Uterus (tissue), 4 donors: ENCODE measurements around the gene PRDX2. TPM values are rescaled to one million over a fixed set of nuclear protein-coding genes. Genes with fewer than 3 reads are reported as not detected.

Source experiments
- DNase-seq, 2 donors: peaks; one replicate each; pipeline ENCODE4 v3.0.0-alpha.2; 2019 to 2020
- H3K27ac ChIP-seq, 2 donors: fragments of 200-600 bp; sonication (generic); 1 replicate in 1 of 2; 2 replicates in 1 of 2; pipeline ENCODE4 v1.5.1; 2016 to 2018
- H3K27me3 ChIP-seq, 2 donors: fragments of 200-600 bp; sonication (generic); one replicate each; pipeline ENCODE4 v1.5.1; 2018 to 2019; ENCODE audit warnings: control low read depth in 1 of 2
- H3K36me3 ChIP-seq, 2 donors: fragments of 200-600 bp; sonication (generic); one replicate each; pipeline ENCODE4 v1.5.1; 2019; ENCODE audit warnings: control low read depth in 1 of 2
- H3K4me1 ChIP-seq, 2 donors: fragments of 200-600 bp; sonication (generic); one replicate each; pipeline ENCODE4 v1.5.1; 2018 to 2019; ENCODE audit warnings: control low read depth in 1 of 2
- H3K4me3 ChIP-seq, 2 donors: fragments of 200-600 bp; sonication (generic); 1 replicate in 1 of 2; 2 replicates in 1 of 2; pipeline ENCODE4 v1.5.1; 2018 to 2019; ENCODE audit warnings: mild to moderate bottlenecking in 1 of 2
- H3K9me3 ChIP-seq, 2 donors: fragments of 200-600 bp; sonication (generic); one replicate each; pipeline ENCODE4 v1.5.1; 2019; ENCODE audit warnings: control low read depth in 1 of 2
- POLR2A ChIP-seq, 2 donors: fragments of 450-650 bp; IDR thresholded peaks; one replicate each; pipeline ENCODE4 v1.6.1; 2016; ENCODE audit warnings: antibody characterized with exemption in 2 of 2, mild to moderate bottlenecking in 1 of 2, moderate library complexity in 1 of 2
- intact Hi-C: fragments of 100-400 bp; cut with DNase I; formaldehyde crosslinking; loops from one replicate; pipeline ENCODE4 v1.15.1; 2023; ENCODE audit warnings: low total_unique reads
- total RNA-seq, 4 donors: library from RNA; depleted of rRNA in 3 of 4; stranded (reverse); fragments of >200 nt in 3 of 4; gene quantifications; one replicate each; pipeline versions ENCODE4 v1.1.0 to v1.2.4, GENCODE V29; 2014 to 2023
- TF ChIP-seq, protein P1 (sequence below), 4 experiments: fragments of 200-600 bp in 2 of 4; fragments of 450-650 bp in 2 of 4; sonication (generic) in 2 of 4; IDR thresholded peaks; one replicate each; pipeline ENCODE4 v1.5.1; 2016 to 2019; ENCODE audit warnings: antibody characterized with exemption in 4 of 4, mild to moderate bottlenecking in 2 of 4, moderate library complexity in 1 of 4
- donor health status: DM: yes; HTN: yes; CAD: no.

The PRDX2 gene
- total RNA-seq, 4 donors from 2014 or later = 148 to 178 (median 163) TPM

DNA sequence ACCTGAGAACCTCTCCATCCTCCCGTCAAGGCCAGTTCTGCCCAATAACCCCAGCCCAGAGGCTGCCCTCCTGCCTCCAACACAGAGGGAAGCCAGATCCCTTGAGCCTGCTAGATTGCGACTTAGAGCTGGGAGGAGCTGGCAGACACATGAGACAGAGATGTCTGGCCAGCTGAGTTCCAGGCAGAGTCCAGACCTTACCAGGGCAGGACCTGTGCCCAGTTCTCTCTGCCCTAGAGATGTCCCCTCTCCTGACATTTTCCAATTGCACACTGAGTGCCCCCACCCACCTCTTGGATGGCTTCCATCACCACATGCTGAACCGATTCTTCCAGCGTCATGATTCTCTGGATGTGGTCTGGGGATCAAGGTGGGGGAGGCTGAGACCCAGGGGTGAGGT lies 29.3 kb downstream of the PRDX2 start:
- DNase-seq = no peak
- no peaks in the 10 kb centered on the region for H3K36me3 ChIP-seq
- H3K4me1 ChIP-seq = no peaks in the 10 kb centered on the region
- H3K9me3 ChIP-seq = no peaks in the 10 kb centered on the region
- no peak overlapping the region for H3K27ac ChIP-seq
- intact Hi-C loops = no loop called here
- no peak overlapping the region for H3K4me3 ChIP-seq
- TF ChIP-seq POLR2A (IDR thresholded peaks at IDR 0.05) = no peak
- TF ChIP-seq, protein P1, sequence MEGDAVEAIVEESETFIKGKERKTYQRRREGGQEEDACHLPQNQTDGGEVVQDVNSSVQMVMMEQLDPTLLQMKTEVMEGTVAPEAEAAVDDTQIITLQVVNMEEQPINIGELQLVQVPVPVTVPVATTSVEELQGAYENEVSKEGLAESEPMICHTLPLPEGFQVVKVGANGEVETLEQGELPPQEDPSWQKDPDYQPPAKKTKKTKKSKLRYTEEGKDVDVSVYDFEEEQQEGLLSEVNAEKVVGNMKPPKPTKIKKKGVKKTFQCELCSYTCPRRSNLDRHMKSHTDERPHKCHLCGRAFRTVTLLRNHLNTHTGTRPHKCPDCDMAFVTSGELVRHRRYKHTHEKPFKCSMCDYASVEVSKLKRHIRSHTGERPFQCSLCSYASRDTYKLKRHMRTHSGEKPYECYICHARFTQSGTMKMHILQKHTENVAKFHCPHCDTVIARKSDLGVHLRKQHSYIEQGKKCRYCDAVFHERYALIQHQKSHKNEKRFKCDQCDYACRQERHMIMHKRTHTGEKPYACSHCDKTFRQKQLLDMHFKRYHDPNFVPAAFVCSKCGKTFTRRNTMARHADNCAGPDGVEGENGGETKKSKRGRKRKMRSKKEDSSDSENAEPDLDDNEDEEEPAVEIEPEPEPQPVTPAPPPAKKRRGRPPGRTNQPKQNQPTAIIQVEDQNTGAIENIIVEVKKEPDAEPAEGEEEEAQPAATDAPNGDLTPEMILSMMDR (IDR thresholded peaks at IDR 0.05) = no peak
- H3K27me3 ChIP-seq = no peaks in the 10 kb centered on the region

DNA sequence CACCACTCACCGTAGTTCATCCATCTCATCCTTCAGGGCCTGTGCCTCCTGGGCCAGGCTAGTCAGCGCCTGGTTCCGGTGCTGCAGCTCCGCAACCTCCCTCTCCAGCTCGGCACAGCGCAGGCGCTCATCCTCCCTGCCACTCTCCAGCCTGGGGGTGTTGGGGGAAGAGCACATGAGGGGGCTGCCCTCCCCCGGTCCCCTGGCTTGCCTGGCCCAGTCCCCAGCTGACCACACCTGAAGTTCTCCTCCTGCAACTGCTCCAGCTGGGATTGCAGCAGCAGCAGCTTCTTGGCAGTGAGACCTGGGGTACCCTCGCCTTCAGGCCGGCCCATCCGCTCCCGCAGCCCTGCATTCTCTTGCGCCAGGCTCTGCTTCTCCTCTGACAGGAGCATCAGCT lies 30.7 kb downstream of the PRDX2 start:
- TF ChIP-seq, protein P1 (IDR thresholded peaks at IDR 0.05) = no peak
- TF ChIP-seq POLR2A (IDR thresholded peaks at IDR 0.05) = no peak
- H3K4me3 ChIP-seq = no peak overlapping the region
- H3K36me3 ChIP-seq = no peaks in the 10 kb centered on the region
- no peaks in the 10 kb centered on the region for H3K27me3 ChIP-seq
- intact Hi-C loops = no loop called here
- H3K4me1 ChIP-seq = no peaks in the 10 kb centered on the region
- no peak overlapping the region for H3K27ac ChIP-seq
- DNase-seq = no peak
- H3K9me3 ChIP-seq = no peaks in the 10 kb centered on the region

DNA sequence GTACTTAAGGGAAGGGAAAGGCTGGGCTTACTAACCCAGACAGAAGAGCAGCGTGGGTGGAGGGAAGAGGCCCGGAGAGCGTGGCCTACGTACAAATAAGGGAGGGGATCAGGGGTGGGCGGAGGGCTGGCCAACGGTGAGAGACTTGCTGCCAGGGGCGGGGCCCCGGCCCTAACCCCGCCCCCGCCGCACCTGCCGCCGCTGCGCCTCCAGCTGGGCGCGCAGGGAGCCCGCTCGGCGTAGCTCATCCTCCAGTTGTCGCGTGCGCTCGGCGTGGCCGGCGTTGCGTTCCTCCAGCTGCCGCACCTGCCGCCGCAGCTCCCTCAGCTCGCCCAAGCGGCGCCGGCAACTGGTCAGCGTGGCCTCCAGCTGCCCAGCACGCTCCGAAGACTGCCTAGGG lies 31.9 kb downstream of the PRDX2 start:
- no peaks in the 10 kb centered on the region for H3K36me3 ChIP-seq
- no peaks in the 10 kb centered on the region for H3K4me1 ChIP-seq
- H3K4me3 ChIP-seq = no peak overlapping the region
- no peaks in the 10 kb centered on the region for H3K9me3 ChIP-seq
- no peak for DNase-seq
- intact Hi-C loops = loop anchor here (5.0 kb wide), 2 partner anchors 33 to 73 kb away; partner anchors contain the start of genes PRDX2 and THSD8
- H3K27me3 ChIP-seq = no peaks in the 10 kb centered on the region
- no peak for TF ChIP-seq POLR2A (IDR thresholded peaks at IDR 0.05)
- TF ChIP-seq, protein P1 (IDR thresholded peaks at IDR 0.05) = no peak
- H3K27ac ChIP-seq = no peak overlapping the region

DNA sequence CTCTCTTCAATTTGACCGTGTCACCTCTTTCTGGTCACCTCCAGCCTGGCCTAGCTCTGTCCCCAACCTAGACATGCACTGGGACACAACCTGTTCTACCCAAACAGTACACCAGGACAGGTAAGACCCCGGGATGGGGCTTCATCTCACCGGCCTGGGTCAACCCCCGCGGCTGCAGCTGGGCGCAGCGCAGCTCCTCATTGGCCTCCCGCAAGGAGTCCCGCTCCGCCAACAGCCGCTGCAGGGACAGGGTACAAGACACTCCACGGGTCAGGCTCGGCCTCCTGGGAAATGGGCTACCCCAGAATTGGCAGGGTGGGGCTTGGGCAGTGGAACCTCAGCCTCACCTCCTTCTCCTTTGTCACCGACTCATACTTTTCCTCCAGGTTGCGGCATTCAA lies 33.9 kb downstream of the PRDX2 start:
- no peaks in the 10 kb centered on the region for H3K36me3 ChIP-seq
- intact Hi-C loops = loop anchor here (5.0 kb wide), 2 partner anchors 35 to 75 kb away; partner anchors contain the start of genes PRDX2 and THSD8
- TF ChIP-seq, protein P1 (IDR thresholded peaks at IDR 0.05) = no peak
- no peak for TF ChIP-seq POLR2A (IDR thresholded peaks at IDR 0.05)
- no peak overlapping the region for H3K4me3 ChIP-seq
- no peaks in the 10 kb centered on the region for H3K4me1 ChIP-seq
- no peak for DNase-seq
- no peaks in the 10 kb centered on the region for H3K27me3 ChIP-seq
- H3K9me3 ChIP-seq = no peaks in the 10 kb centered on the region
- H3K27ac ChIP-seq = no peak overlapping the region

DNA sequence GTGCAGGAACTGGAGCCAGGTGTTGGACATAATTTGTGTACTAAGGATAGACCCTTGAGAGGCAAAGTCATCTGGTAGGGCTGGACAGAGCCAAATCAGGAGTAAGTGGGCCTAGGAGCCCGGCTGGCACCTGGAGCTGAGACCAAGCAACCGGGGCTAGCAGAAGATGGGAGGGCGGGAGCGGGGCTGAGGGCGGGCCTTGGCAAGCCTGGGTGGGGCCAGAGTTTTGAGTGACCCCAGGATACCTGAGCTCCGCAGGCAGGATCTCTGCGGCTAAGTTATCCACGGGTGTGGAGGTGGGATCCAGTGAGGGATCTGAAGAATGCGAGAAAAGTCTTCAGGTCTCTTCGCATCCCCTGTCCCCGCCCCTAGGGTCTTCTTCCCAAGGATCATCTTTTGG lies 34.5 kb downstream of the PRDX2 start:
- Histone ChIP-seq H3K27ac (no peak overlapping the region), H3K36me3 (no peaks in the 10 kb centered on the region), H3K9me3 (no peaks in the 10 kb centered on the region), H3K4me3 (no peak overlapping the region), H3K4me1 (no peaks in the 10 kb centered on the region), H3K27me3 (no peaks in the 10 kb centered on the region)
- TF ChIP-seq, protein P1 (IDR thresholded peaks at IDR 0.05) = no peak
- TF ChIP-seq POLR2A (IDR thresholded peaks at IDR 0.05) = no peak
- no peak for DNase-seq
- intact Hi-C loops = loop anchor here (5.0 kb wide), 2 partner anchors 35 to 75 kb away; partner anchors contain the start of genes PRDX2 and THSD8
